Activated T-helper 2 cell treated with anti-CD3 and anti-CD28 coated beads, Interferon-gamma antibody, Interleukin-2, Interleukin-4, amounts not matched to agents 10 μg/mL and 5 μg/mL and 100 μg/mL, durations not matched to agents 14 hours and 24 hours and 36 hours (primary cell): ENCODE measurements around the gene DLX3. TPM values are rescaled to one million over a fixed set of nuclear protein-coding genes. Genes with fewer than 3 reads are reported as not detected.
"Not testable (repeated sequence)": the region's sequence is repeated elsewhere in the genome, so short reads cannot be mapped to it uniquely, and the experiment has no call there.

Source experiments
- DNase-seq: peaks from one replicate; pipeline ENCODE4 v3.0.0; 2021; ENCODE audit warnings: low spot score
- H3K27ac Mint-ChIP-seq: one replicate; pipeline ENCODE4 v1.8.0; 2021; ENCODE audit warnings: mixed read lengths
- H3K27me3 Mint-ChIP-seq: one replicate; pipeline ENCODE4 v1.8.0; 2021; ENCODE audit warnings: low read depth, mixed read lengths
- H3K36me3 Mint-ChIP-seq: one replicate; pipeline ENCODE4 v1.8.0; 2021; ENCODE audit warnings: low read depth, mixed read lengths
- H3K4me1 Mint-ChIP-seq: one replicate; pipeline ENCODE4 v1.8.0; 2021; ENCODE audit warnings: low read depth, mixed read lengths
- H3K4me3 Mint-ChIP-seq: one replicate; pipeline ENCODE4 v1.8.0; 2021; ENCODE audit warnings: low read depth, mild to moderate bottlenecking, moderate library complexity, mixed read lengths
- H3K9me3 Mint-ChIP-seq: one replicate; pipeline ENCODE4 v1.8.0; 2021; ENCODE audit warnings: mixed read lengths
- intact Hi-C: fragments of 100-400 bp; cut with micrococcal nuclease; formaldehyde crosslinking; loops from one replicate; pipeline ENCODE4 v1.15.1; 2023
- total RNA-seq: library from RNA; stranded (reverse); gene quantifications from 2 replicates; pipeline ENCODE4 v1.2.3, GENCODE V29; 2022

DLX3 gene
- total RNA-seq, result not detected in 2 replicates

DNA sequence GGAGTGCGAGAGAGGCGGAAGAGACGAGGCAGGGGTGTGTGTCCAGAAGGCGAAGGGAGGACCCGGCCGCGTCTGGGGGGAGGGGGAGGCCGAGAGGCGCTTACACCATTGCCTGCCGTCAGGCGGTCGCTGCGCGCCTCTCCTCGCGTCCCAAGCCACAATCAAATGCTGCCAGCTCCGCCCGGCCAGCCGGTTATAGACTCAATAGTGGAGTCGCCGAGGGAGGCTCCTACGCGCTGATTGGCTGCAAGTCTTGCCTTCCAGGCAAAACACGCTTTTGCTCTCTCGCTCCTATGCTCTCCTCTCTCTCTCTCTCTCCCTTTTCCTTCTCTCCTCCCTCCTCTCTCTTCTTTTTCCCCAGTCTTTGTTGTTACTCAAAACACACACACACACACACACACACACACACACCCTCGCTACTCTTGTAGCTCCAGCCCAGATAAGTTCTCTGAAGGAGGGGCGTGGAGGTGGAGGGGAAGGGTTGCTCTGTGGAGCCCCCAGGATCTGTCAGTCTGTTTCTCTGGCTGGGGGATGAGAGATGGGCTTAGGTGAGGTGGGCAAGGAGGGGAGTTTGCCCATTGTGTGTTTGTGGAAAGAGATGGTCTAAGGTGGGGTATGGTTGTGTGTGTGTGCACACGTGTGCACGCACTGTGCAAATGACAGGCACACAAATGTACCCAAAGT, at the start of gene DLX3:
TSS of gene DLX3 (minus strand) at position 170 of the 684 bp plus-strand sequence. CDS start 226 bp downstream, outside the sequence.
- peak within 1 kb of the TSS; percentile 54 for H3K27ac Mint-ChIP-seq
- H3K4me1 Mint-ChIP-seq, result peaks cover 18% of the 10 kb centered on the region
- no peak for DNase-seq
- no peaks in the 10 kb centered on the region for H3K36me3 Mint-ChIP-seq
- peak within 1 kb of the TSS; percentile 76 for H3K4me3 Mint-ChIP-seq
- H3K9me3 Mint-ChIP-seq, result no peaks in the 10 kb centered on the region
- peaks cover 67% of the 10 kb centered on the region for H3K27me3 Mint-ChIP-seq
- intact Hi-C loops, result loop anchor here (2.0 to 10.0 kb wide), 2 partner anchors 24 to 500 kb away; partner anchors contain the start of gene NGFR

DNA sequence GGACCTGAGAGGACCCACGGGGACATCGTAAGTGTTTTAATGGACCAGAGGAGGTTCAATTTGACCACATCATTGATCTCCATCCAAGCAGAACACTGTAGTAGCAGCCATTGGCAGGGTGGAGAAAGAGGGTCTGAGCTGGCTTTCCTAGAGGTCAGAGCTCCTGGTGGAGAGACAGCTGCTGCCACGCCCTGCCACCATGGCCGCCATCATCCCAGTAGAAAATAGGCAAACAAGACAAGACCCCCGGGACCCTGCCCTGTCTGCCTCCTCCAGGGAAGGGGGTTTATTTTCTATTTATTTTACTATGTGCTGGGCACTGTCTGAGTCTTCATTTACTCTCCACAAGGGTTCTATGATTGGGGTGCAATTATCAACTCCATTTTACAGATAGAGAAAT, 49.5 kb upstream of the DLX3 start:
- H3K9me3 Mint-ChIP-seq, result no peaks in the 10 kb centered on the region
- no peaks in the 10 kb centered on the region for H3K36me3 Mint-ChIP-seq
- intact Hi-C loops, result no loop called here
- no peak for DNase-seq
- H3K4me1 Mint-ChIP-seq, result peaks cover 8% of the 10 kb centered on the region
- peaks cover 2% of the 10 kb centered on the region for H3K27me3 Mint-ChIP-seq
- H3K4me3 Mint-ChIP-seq, result no peak overlapping the region
- H3K27ac Mint-ChIP-seq, result no peak overlapping the region

DNA sequence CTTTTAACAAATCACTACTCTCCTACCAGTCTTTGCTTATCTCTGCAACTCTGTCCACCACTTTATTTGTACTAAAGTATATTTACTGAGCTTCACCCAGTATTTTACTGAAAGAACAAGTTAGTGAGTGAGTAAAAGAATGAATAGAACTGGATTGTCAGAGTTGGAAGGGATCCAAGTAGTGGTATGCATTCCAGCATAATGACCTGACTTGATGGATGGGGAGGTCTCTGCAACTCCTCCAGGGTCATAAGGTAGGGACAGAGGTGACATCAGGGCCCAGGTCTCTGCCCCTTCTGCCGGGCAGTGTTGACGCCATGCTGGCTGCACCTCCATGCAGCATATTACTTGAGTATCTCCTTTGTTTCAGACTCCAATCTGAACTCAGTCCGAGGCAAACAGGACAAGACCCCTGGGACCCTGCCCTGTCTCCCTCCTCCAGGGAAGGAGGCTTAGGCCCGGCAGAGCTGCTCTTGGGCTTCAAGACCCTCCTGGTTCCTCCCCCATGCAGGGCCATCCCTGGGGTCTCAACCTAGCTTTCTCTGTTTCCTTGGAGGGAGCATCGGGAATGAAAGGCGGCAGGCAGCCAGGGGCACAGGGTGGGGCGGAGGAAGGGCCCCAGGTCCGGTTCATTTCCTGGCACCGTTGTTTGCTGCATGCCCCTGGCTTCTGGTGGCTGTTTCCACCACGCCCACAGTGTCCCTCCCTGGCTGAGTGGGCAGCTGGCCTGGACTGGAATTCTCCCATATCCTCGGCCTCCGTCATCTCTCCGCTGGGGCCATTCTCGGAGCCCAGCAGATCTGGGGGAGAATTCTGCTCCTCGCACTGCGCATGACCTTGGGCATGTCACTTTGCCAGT, 48.5 kb upstream of the DLX3 start:
- H3K27me3 Mint-ChIP-seq, result peaks cover 3% of the 10 kb centered on the region
- DNase-seq, result no peak
- no peak overlapping the region for H3K27ac Mint-ChIP-seq
- H3K4me3 Mint-ChIP-seq, result no peak overlapping the region
- peaks cover 6% of the 10 kb centered on the region for H3K4me1 Mint-ChIP-seq
- intact Hi-C loops, result no loop called here
- H3K36me3 Mint-ChIP-seq, result no peaks in the 10 kb centered on the region
- no peaks in the 10 kb centered on the region for H3K9me3 Mint-ChIP-seq

DNA sequence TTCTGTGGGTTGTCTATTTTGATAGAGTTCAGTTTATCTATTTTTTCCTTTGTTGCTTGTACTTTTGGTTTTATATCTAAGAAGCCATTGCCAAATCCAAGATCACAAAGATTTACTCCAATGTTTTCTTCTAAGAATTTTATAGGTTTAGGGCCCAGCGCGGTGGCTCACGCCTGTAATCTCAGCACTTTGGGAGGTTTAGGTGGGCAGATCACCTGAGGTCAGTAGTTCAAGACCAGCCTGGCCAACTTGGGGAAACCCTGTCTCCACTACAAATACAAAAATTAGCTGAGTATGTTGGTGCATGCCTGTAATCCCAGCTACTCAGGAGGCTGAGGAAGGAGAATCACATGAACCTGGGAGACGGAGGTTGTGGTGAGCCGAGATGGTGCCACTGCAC, 47.2 kb upstream of the DLX3 start:
- Mint-ChIP-seq H3K36me3 (no peaks in the 10 kb centered on the region), H3K4me3 (no peak overlapping the region), H3K4me1 (no peaks in the 10 kb centered on the region), H3K27me3 (peaks cover 3% of the 10 kb centered on the region), H3K9me3 (no peaks in the 10 kb centered on the region), H3K27ac (no peak overlapping the region)
- intact Hi-C loops, result no loop called here
- no peak for DNase-seq

DNA sequence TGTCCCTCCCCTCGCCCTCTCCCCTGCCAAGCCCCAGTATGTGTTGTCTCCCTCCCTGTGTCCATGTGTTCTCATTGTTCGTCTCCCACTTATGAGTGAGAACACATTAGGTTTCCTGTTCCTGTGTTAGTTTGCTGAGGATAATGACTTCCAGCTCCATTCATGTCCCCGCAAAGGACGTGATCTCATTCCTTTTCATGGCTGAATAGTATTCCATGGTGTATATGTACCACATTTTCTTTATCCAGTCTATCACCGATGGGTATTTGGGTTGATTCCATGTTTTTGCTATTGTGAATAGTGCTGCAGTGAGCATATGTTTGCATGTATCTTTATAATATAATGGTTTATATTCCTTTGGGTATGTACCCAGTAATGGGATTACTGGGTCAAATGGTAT, 45.5 kb upstream of the DLX3 start:
- H3K4me1 Mint-ChIP-seq, H3K4me3 Mint-ChIP-seq, H3K36me3 Mint-ChIP-seq, H3K27ac Mint-ChIP-seq, H3K9me3 Mint-ChIP-seq, H3K27me3 Mint-ChIP-seq, DNase-seq, intact Hi-C loops: not testable (repeated sequence)

DNA sequence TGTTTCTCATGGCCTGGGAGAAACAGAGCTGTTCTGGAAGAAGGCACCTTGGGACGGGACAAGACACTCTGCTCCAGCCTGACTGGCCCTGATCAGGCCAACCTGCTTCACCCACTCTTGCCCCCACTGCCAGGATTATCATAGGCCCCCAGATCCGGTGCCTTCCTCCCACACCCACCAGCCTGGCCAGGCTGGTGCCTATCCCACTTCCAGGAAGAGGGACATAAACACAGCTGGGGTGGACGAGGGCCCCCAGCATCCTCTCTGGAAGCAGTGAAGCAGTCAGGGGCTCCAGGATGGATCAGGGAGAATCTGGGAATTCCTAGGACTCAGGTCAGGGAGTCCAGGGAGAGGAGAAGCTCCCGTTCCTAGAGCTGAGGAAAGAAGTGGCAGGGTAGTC, 44.0 kb upstream of the DLX3 start:
- Mint-ChIP-seq H3K27ac (no peak overlapping the region), H3K9me3 (no peaks in the 10 kb centered on the region), H3K4me3 (no peak overlapping the region), H3K36me3 (no peaks in the 10 kb centered on the region), H3K4me1 (no peaks in the 10 kb centered on the region), H3K27me3 (peaks cover 5% of the 10 kb centered on the region)
- intact Hi-C loops, result no loop called here
- DNase-seq, result no peak

DNA sequence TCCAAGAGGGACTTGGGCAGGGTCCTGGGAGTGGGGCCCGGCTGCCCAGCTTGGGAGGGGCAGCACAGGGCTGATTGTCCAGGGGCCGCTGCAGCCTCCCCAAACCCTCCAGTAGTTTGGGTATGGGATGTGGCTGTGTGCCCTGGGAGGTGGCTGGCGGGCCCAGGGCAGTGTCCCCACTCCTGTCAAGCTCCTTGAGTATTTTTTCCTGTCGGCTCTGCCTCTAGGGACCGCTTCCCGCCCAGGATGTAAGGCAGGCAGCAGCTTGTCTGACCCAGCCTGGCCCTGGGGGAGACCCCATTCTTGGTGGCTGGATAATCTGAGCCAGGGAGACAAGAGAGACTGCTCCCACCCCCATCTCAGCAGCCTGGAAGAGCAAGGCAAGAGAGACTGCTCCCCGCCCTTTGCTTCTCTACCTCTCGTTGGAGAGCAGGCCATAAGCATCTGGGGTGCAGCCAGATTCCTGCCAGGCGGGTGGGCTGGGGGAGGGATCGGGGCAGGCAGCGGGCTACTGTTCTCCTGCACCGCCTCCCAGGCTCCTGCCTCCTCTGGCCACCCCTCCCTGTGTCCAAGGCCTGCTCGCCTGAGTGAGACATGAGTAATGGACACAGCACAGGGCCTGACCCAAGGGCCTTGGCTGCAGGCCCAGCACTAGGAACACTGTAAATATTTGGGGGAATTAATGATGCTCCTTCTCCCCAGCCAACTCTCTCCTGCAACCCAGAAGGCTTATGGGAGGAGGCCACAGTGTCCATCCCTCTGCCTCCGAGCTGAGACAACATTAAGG, 42.5 kb upstream of the DLX3 start:
- DNase-seq, result no peak
- H3K9me3 Mint-ChIP-seq, result no peaks in the 10 kb centered on the region
- H3K27ac Mint-ChIP-seq, result no peak overlapping the region
- intact Hi-C loops, result no loop called here
- no peak overlapping the region for H3K4me3 Mint-ChIP-seq
- peaks cover 7% of the 10 kb centered on the region for H3K27me3 Mint-ChIP-seq
- no peaks in the 10 kb centered on the region for H3K36me3 Mint-ChIP-seq
- H3K4me1 Mint-ChIP-seq, result no peaks in the 10 kb centered on the region

DNA sequence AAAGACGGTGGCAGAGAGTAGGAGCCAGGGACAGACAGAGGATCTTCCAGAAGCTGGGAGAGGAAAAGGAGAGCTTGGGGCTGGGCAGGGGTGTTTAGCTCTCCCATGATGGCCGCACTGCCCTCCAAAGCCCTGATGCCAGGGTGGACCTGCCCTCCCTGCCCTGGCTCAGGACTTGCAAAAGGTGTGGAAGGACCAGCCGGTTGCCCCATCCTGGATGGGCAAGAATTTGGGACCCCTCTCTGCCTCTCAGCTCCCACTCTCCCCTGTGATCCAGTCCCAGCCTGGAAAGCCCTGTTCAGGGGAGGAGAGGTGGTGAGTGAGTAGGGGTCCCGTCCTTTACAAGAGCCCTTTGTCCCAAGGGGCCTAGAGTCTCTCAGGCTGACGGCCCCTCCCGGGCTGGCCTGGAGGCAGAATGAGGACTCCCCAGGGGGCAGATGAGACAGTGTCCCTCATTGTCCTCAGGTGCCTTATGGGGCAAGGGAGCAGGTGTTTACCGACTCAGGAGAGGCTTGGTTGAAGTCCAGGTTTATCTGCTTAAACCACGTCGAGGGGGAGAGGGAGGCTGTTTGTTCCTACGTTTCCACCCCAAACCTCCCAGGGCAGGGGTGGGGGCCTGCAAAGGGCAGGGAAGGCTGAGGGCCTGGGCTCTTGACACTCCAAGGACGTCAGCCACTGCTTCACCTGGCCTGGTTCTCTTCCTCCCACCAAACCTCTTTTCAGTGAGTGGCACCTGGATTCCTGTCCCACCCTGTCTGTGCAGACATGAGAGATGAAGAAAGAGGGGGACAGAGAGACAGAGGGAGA, 41.6 kb upstream of the DLX3 start:
- H3K9me3 Mint-ChIP-seq, result no peaks in the 10 kb centered on the region
- peaks cover 7% of the 10 kb centered on the region for H3K27me3 Mint-ChIP-seq
- no peak for DNase-seq
- no peak overlapping the region for H3K27ac Mint-ChIP-seq
- no peaks in the 10 kb centered on the region for H3K36me3 Mint-ChIP-seq
- no peak overlapping the region for H3K4me3 Mint-ChIP-seq
- H3K4me1 Mint-ChIP-seq, result no peaks in the 10 kb centered on the region
- intact Hi-C loops, result no loop called here

DNA sequence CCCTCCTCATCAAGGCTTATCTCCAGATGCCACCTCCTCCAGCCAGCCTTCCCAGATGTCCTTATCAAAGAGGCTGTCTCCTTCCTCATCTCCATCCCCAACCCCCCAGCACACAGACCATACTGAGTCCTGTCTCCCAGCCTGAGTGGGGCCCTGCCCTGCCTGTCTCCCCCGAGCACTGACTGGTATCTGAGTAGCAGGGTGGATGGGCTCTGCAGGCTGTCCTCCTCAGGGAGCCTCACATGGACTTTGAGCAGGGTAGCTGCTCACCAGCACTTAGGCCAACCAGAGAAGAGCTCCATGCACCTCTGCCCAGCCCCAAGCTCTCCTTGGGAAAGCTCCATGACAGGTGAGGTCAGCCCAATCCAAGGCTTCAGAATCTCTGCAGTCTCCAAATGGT, 40.9 kb upstream of the DLX3 start:
- no peak overlapping the region for H3K27ac Mint-ChIP-seq
- H3K36me3 Mint-ChIP-seq, result no peaks in the 10 kb centered on the region
- intact Hi-C loops, result no loop called here
- no peak for DNase-seq
- no peak overlapping the region for H3K4me3 Mint-ChIP-seq
- H3K9me3 Mint-ChIP-seq, result no peaks in the 10 kb centered on the region
- no peaks in the 10 kb centered on the region for H3K4me1 Mint-ChIP-seq
- peaks cover 7% of the 10 kb centered on the region for H3K27me3 Mint-ChIP-seq

DNA sequence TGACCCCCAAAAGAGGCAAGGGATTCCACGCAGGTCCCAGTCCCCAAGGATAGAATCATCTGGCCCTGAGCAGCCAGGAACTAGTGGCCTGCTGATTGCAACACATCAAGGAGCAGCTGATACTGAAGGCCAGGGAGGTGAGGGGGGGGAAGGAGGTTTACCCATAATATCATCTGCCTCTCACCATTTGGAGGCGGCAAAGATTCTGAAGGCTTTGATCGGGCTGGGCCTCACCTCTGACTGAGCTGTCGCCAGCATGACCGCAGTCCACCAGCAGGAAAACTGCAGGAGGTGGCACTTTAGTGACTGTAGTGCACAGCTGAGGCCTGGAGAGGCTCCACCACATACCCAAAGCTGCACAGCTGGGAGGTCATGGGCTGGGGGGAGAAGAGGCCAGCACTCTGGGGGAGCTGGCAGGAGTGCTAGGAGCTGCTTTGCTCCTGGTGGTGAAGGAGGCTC, 40.4 kb upstream of the DLX3 start:
- Mint-ChIP-seq H3K4me1 (no peaks in the 10 kb centered on the region), H3K9me3 (no peaks in the 10 kb centered on the region), H3K4me3 (no peak overlapping the region), H3K36me3 (no peaks in the 10 kb centered on the region), H3K27me3 (peaks cover 9% of the 10 kb centered on the region), H3K27ac (no peak overlapping the region)
- intact Hi-C loops, result no loop called here
- DNase-seq, result no peak

DNA sequence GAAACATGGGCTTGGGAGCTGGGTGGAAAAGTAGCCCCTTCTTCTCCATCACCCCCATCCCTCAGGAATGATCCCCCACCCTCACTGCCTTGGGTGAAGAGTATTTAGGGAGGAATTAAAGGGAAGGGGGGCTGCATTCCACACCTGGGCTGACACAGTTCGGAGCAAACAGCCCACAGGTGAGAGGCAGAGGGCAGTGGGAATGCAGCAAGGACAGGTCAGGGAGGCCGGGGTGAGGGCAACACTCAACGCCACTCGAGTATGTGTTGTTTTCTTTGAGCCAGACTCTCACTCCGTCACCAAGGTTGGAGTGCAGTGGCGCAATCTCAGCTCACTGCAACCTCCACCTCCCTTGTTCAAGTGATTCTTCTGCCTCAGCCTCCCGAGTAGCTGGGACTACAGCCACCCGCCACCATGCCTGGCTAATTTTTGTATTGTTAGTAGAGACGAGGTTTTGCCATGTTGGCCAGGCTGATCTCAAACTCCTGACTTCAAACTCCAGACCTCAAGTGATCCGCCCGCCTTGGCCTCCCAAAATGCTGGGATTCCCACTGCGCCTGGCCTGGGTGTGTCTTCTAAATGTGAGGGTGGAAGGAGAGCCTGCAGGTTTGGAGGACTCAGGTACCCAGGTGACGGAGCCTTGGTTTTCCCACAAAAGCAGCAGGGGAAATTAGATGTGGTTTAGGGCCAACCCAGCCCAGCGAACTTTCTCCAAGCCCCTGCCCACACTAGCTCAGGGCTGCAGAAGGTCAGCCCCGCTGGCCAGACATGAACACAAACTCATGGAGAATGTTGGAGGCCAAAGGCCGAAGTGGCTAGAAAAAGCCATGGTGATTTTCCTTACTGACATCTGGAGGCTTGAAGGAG, 39.7 kb upstream of the DLX3 start:
- H3K4me1 Mint-ChIP-seq, result no peaks in the 10 kb centered on the region
- intact Hi-C loops, result no loop called here
- no peak for DNase-seq
- H3K9me3 Mint-ChIP-seq, result no peaks in the 10 kb centered on the region
- no peak overlapping the region for H3K4me3 Mint-ChIP-seq
- H3K36me3 Mint-ChIP-seq, result no peaks in the 10 kb centered on the region
- peaks cover 12% of the 10 kb centered on the region for H3K27me3 Mint-ChIP-seq
- H3K27ac Mint-ChIP-seq, result no peak overlapping the region
